Central memory CD4-positive, alpha-beta T cell (primary cell): ENCODE results near the gene NABP2.
A peak's percentile ranks its signal among the peaks of the same experiment; 100 is the strongest.

ENCODE experiments used
- DNase-seq: peaks from one replicate; pipeline ENCODE4 v3.0.0; 2022

NABP2 gene

DNA sequence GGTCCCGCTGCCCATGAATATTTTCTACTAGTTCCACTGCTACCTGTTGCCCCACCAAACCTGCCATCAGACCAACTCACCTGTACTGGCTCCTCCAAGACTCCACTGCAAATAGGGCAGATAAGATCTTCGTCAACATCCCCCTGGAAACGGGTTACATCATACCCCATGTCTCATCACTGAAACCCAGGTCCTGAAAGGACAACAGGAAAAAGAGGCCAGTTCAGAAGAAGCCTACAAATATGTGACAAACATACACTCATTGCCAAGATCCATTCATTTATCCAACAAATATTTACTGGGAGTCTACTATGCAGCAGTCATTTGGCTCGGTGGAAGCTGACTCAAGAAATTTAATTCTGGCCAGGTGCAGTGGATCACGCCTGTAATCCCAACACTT is 10.3 kb upstream of the NABP2 start:
- DNase-seq, result no peak

DNA sequence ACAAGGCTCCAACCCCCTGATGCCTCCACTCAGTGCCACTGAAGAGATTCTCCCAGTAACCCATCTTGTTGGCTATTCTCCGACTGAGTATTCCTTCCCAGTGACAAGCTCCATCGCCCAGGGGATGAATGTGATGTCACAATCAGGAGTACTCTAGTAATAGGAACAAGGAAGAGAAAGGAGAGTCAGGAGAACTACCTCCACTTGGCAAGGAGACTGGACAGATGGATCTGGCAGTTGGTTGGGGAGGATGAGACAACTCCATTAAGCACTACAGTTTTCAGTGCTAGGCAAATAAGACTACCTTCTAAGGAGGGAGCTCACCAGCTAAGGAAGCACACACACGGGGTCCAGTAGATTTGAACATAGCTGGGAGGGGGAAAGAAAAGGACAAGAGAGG is 7.7 kb upstream of the NABP2 start:
- DNase-seq, result no peak

DNA sequence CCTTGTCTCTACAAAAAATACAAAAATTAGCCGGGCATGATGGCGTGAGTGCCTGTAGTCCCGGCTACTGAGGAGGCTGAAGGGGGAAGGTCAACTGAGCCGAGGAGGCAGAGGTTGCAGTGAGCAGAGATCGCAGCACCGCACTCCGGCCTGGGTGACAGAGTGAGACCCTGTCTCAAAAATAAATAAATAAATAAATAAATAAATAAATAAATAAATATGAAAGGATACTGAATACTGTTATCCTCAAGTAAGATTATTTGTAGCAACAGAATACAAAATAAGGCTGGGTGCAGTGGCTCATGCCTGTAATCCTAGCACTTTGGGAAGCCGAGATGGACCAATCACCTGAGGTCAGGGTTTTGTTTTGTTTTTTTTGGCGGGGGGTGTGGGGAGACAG is 4.3 kb upstream of the NABP2 start:
- no peak for DNase-seq

DNA sequence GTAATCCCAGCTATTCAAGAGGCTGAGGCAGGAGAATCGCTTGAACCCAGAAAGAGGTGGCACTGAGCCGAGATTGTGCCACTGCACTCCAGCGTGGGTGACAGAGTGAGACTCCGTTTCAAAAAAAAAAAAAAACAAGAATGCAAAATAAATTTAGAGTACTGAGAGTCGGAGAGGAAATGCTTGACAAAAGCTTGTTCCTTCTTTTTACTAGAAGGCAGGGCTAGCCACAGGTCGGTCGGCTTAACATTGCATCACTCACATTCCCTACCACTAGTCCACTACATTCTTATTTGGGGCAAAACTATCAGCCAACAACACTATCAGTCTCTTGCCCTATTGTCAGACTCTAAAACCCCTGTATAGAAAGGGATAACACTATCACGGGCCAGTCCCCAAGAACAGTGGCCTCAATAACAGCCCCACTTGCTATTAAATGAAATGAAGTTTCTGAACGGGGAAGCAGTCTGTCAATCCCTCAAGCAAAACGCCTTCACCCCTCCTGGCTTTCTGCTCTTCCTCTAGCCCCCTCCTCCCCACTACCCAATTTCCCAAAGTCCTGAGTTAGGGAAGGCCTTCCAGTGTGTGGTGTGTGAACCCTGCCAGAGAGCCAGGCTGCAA is 3.4 kb upstream of the NABP2 start:
- DNase-seq, result no peak

DNA sequence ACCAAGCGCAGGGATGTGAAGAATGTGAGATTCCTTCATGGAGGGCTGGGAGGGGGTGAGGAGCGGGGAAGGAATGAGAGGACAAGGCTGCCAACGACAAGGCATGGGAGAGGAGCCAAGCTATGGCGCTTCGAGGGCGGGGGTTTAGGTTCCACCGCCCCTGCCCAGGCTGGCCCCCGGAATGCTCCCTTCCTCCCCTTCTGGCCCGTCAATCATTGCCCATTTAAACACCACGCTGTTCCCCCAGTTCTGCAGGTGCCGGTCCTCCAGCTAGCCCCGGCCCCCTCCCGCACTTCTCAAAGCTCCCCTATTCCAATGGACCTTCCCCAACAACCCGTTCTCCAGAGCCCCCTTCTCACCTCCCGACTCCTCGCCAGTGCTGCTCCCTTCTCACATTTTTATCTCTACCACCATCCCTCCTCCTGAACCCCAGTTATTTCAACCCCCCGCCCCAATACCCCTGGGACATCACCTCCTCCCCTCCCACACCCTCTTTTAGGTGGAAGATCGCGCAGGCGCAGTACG is 2.8 kb upstream of the NABP2 start:
- DNase-seq, result no peak

DNA sequence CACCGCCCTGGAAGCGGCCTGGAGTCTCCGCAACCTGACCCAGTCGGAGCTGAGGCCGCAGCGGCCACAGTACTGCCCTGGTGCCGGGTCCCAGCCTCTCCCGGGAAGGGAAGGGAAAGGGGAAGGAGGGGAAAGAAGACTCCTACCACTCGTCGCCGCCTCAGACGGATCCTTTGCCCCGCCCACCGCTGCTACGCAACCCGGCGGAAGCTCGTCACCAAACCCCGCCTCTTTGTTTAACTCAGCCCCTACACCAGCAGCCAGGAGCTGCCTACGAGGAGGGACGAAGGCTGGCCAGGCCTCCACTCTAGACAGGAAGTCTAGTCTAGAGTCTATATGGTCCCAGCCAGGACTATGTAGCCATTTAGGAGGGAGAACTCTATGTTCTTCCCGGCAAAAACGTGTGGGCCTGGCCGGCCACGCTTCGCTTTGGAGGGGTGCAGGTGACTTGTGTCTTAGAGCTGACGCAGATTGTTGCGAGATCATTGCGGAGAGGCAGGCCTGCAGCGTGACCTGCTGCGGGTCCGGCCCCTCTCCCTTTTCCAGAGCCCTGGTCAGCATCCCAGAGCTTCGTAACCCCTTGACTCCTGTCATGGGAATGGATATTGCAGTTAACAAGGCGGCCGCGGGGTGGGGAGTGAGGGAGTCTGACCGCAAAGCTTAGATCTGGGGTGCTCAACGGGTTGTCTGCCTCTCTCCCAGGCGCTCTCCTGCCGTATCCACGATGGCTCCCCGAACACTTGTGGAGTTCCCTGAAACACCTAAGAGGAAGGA is 2.2 kb upstream of the NABP2 start, which contains the start of gene RNF41:
TSS of gene RNF41 (minus strand) at position 166 of the 774 bp plus-strand sequence. CDS start 7,875 bp downstream, outside the sequence.
- DNase-seq, result peak; percentile 92

DNA sequence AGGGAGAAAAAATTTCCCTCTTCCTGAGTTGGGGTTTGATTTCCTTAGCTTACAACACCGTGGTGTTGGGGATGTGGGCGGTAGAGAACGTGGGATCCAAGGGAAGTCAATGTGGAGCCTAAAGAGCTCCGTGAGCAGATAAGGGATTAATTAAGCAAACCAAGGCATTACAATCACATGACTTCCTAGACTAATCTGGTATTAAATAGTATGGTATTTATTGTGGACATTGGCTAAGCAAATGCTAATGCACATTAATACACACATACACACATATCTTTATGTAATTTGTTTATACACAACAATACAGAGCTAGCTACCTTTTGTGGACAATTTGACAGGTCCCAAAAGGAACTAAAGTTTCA is 1.6 kb upstream of the NABP2 start:
- DNase-seq, result no peak

DNA sequence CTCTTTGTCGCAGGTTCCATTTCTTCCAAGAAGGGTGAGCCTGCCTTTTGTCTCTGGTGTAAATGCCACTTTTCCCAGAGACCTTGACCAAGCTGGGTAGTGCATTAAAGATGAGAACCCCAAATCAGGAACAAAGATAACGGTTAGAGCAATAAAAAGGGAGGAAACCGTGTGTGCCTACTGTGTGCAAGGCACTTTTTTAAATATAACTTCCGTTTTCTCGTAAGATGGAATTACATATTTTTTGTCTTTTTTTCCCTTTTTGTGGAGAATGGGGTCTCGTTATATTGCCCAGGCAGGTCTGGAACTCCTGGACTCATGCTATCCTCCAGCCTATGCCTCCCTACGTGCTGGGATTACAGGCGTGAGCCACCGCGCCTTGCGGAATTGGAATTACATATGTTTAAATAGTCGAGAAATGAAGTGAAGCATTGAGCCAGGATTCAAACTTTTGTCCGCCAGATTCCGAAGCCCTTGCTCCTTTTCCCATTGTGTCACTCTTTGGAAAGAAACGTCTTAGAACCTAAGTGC is 506 bp upstream of the NABP2 start:
- peak; percentile 6 for DNase-seq

DNA sequence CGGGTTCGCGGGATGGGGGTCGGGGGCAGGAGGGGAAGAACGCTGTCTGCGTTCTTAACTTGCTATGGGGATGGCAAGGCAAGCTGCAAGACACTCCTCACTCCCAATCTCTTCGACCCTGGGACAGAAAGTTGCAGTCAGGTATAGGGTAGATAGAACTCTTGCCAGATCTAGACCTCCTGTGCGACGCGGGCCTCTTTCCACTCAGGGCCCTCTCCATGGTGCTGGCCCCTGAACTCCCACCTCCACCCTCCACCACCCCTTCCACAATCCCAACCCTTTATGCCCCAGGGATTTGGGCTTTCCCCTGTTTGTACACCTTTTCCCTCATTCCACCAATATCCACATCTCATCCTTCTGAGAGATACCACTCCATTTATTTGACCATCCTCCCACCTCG is 812 bp downstream of the NABP2 start:
- no peak for DNase-seq

DNA sequence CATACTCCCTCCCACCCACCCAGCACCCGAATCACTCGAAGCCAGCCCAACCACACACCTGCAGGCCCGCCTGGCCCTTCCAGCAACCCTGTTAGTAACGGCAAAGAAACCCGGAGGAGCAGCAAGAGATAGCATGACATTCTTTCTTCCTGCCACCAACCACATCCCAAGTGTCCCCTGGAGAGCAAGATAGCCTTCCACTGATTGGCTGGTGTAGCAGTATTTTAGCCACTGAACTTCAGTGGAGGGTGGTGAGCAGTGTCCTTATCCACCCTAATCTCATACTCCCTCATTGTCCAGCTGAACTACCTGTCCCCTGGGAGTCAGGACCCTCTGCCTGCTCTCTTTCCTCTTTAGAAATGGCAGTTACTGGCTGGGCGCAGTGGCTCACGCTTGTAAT is 4.9 kb downstream of the NABP2 start:
- no peak for DNase-seq

DNA sequence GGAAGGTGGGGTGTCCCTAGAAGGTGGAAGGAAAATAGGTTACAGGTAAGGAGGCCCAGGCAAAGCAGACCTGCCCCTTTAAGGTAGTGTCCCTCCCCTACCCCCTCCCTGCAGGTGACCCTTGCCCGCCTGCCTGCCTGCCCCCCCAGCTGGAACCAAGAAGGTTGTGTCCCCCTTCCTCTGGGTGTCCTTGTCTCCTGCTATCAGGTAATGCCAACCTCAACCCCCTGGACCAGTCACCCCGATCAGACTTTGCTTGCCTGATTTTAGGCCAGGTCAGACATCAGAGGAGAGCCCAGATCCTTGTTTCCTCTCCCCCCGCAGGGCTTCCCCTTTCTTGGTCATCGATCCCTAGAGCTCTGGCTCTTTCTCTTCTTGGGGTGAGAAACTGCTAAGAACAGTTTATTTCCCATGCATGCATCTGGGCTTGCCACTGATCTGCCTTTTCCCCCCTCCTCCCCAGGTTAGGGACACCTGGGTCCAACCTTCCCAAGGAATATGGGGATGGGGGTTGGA is 5.8 kb downstream of the NABP2 start, which contains the start of gene SLC39A5:
TSS of gene SLC39A5 (plus strand) at position 136 of the 516 bp plus-strand sequence. CDS start 1,224 bp downstream, outside the sequence.
- DNase-seq, result no peak

DNA sequence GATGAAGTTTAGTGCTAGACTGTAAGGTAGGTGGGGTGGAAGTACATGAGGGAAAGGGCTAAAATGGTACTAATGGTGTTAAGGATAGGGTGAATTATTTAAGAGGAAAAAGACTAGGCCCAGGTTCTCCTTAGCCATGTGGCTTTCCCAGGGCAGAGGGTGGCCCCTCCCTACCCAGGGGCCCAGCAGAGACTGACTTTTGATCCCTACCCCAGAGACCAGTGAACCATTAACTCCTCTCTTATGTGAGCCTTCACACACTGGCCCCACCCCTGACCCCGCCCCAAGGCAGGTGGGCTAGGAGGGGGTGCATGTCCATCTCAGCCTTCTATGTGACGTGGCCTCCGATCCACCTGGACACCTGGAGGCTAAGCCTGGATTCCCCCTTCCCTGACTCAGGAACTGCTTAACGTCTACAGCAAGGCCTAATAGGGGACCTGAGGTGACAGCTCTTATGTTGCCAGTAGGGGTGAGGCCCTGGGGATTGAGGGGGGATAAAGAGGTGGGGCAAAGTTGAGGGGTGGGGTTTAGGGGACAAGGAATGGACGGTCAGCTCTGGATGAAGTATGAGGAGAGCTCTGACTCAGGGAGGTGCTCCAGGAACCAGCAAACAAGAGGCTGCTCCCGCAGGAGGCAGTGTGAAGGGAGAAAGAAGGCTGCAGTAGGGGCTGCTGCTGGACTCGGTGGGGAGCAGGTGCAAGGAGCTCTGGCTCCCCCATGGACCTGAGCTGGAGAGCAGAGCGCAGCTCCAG is 6.5 kb downstream of the NABP2 start:
- DNase-seq, result no peak

DNA sequence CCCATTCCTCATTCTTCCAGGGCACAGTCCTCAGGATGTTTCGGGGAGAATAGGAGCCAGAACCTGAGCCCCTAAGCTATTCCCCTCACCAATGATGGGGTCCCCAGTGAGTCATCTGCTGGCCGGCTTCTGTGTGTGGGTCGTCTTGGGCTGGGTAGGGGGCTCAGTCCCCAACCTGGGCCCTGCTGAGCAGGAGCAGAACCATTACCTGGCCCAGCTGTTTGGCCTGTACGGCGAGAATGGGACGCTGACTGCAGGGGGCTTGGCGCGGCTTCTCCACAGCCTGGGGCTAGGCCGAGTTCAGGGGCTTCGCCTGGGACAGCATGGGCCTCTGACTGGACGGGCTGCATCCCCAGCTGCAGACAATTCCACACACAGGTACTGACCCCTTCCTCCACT is 7.0 kb downstream of the NABP2 start:
- DNase-seq, result no peak

DNA sequence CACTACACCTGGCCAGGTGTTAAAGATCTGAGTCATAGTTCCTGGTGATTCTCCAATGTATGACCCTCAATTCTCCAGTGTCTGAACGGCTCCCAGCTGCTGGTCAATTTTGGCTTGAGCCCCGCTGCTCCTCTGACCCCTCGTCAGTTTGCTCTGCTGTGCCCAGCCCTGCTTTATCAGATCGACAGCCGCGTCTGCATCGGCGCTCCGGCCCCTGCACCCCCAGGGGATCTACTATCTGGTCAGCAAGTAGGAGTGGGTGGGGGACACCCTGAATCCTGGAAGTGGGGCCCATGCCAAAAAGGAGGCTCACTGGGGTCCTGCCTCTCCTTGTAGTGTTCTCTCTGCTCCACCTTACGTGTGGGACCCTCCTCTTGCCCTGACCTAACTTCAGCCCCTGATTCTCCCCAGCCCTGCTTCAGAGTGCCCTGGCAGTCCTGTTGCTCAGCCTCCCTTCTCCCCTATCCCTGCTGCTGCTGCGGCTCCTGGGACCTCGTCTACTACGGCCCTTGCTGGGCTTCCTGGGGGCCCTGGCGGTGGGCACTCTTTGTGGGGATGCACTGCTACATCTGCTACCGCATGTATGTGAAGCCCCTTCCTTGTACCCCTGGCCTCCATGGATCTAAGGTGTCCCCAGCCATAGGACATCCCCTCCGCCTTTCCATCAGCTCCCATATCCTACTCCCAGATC is 10.7 kb downstream of the NABP2 start:
- DNase-seq, result no peak

DNA sequence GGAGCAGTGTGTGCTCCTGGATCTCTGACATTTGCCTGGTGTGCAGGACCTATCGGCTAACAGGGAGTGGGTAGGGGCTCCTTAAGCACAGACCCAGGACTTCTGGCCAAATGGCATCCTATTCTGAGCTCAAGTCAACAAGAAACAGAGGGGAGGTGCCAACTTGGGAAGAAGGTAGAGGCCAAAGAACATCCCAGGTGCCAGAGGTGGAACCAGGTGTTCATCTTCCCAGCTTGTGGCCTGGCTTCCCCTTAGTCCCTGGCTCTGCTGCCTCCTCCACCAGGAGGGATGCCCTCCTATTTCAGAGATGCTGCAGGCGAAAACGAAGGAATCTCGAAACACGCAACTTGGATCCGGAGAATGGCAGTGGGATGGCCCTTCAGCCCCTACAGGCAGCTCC is 11.9 kb downstream of the NABP2 start:
- DNase-seq, result no peak

DNA sequence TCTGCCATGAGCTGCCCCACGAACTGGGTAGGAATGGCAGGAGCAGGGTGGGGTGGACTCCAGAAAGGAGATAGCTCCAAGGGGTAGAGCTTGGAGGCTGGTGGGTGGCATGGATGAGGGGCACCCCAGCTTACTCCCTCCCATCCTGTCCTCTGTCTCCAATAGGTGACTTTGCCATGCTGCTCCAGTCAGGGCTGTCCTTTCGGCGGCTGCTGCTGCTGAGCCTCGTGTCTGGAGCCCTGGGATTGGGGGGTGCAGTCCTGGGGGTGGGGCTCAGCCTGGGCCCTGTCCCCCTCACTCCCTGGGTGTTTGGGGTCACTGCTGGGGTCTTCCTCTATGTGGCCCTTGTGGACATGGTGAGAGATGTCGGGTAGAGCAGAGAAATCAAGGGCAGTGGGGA is 12.8 kb downstream of the NABP2 start:
- no peak for DNase-seq

DNA sequence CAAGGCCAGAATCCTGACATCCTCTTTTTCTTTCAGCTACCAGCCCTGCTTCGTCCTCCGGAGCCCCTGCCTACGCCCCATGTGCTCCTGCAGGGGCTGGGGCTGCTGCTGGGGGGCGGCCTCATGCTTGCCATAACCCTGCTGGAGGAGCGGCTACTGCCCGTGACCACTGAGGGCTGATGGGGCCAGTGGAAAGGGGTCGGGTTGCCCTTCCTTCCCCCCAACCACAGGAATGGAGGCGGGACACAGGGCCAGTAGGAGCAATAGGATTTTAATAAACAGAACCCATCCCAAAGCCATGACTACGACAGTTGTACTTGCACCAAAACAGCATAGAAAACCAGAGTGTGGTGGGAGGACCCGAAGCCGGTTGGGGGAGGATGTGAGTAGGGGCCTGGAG is 13.4 kb downstream of the NABP2 start:
- no peak for DNase-seq

DNA sequence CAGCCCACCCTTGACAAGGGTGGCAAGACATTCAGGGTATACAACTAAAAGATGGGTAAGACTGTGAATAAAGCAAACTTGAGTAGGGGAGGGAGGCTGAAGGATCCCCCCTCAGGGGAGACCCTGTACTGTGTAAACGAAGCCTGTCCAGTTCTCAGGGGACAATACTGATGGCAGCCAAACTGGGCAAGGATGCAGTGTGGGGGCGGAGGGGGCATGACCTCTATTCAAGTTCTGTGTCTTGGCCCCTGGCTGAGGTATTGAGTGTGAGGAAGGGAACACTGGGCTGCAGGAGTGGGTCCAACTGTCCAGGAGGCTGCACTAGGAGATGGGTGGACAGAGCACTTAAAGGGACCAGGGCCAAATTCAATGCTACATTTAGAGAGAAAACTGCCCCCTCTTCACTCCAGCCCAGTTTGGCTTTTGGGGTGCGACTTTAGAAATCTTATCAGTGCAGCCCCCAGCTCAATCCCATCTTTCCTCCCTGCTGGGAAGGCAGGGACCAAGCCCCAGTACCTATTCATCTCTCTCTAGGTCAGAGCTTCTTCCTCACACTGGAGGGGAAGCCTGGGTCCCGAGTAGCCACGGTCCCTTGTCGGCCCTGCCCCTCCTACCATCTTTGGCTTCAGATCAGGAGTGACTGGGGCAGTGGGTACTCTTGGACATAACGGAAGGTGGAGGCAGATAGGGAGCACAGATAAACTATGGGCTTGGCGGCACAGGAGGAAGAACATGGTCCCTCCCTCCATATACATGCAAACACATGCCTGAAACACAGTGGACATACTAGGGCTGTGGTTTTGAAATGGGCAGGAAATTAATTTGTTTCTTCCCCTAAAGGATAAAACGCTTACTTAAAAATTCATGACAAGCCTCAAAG is 17.5 kb downstream of the NABP2 start:
- no peak for DNase-seq

DNA sequence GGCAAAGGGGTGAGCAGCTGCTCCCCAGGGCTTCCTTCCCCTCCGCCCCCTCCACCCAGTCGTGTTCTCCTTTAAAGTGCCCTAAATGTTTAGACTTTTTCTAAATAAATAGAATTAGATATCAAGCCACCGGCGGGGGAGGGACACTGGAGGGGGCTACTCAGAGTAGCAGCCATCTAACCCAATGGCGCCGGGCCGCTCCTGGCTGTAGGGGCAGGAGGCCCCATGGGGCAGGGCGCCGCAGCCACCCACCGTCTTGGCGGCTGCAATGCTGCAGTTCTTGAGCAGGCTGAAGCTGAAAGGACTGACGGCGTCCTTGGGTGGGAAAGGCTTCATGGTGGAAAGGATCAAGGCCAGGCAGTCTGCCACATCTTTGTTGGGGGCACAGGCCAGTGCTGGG is 18.8 kb downstream of the NABP2 start:
- no peak for DNase-seq

DNA sequence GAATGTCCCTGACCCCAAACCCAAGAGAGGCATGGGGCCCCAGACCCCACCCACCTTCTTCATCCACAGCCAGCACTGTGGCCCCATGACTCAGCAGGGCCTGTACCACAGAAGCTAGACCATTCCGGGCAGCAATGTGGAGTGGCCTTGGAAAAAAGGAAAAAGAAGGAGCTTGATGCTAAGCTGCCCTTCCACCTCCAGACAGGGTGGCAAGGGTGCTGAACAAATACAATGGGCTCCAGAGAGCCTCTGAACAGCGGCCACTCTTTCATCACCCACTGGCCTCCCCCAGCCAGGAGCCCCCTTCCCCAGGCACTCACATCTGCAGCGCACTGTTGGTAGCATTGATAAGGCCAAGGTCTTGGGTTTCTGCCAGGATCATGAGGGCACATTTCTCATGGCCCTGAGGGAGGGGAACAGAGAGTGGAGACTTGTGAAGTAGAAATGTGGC is 19.6 kb downstream of the NABP2 start:
- no peak for DNase-seq

DNA sequence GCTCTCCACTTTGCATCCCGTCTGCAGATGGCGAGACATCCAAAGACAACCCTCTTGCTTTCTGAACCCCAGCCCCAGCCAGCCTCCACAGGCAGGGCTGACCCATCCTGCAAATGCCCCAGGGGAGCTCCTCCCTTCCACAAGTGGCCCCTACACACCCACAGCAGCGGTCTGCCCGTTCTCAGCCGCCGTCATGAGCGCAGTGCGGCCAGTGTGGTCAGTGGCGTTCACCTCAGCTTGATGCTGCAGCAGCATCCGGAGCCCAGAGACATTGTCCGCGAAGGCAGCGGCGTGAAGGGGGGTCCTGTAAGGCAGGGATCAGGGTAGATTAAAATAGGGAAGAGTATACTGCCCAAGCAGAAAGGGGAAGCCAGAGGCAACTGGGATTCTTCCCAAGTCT is 20.4 kb downstream of the NABP2 start:
- no peak for DNase-seq
